ENCODE data around the gene ARHGAP8.
"Not testable (repeated sequence)": the region's sequence is repeated elsewhere in the genome, so short reads cannot be mapped to it uniquely, and the experiment has no call there.

The ARHGAP8 gene

GRCh38 chr22:44776605-44777363, 24.4 kb downstream of the ARHGAP8 start:
- DNase-seq = no peak

- DNase-seq = no peak
Observed at GRCh38 chr22:44777364-44777755, 25.0 kb downstream of the ARHGAP8 start.

GRCh38 chr22:44780876-44781449, 28.6 kb downstream of the ARHGAP8 start:
- no peak for DNase-seq

DNA sequence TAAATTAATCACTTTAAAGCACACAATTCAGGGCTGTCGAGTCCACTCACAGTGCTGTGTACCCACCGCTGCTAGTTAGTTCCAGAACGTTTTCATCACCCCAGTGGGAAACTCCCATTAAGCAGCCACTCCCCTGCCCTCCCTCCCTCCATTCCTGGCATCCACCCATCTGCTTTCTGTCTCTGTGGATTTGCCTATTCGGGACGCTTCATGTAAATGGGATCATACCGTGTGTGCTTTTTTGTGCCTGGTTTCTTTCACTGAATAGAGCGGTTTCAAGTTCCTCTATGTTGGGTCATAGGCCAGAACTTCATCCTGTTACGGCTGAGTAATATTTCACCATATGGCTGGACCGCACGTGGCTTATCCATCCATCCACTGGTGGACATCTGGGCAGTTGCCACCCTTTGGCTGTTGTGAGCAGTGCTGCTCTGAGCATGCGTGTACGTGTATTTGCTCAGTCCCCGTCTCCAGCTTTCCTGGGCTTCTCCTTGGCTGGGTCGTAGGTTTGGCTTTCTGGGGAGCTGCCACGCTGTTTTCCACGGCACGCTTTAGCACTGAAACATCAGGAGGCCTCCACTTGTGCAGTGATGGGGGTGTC, 30.1 kb downstream of the ARHGAP8 start:
- no peak for DNase-seq

DNA sequence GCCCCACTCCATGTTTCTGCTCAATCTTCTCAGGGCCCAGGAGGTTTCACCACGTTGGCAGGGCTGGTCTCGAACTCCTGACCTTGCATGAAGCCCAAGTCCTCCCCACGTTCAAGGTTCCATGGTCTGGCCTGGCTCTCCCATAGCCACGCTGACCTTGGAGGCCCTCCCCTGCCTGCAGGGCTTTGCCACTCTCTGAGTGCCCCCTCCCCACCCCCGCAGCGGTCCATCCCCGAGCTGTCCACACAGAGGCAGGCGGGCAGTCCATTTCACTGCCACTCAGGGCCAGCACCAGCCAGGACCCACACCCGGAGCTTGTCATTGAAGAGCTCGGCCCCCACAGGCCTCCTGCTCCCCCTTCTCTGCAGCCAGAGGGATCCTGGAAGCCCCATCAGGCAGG, 30.7 kb downstream of the ARHGAP8 start:
- no peak for DNase-seq

DNA sequence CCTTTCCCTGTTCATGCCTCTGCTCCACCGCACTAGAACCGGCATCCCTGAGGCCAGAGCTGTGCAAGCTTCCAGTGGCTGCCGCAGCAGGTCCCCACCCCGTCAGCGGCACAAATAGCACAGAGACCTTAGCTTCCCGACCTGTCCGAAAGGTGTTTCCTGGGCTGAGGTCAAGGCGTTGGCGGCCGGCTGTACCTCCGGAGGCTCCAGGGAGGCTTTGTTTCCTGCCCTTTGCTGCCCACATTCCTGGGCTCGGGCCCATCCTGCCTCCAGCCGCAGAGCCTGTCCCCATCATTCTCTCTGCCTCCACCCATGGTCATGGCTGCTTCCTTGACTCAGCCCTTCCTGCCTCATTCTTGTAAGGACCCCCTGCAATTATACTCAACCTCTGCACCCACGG, 31.2 kb downstream of the ARHGAP8 start:
- DNase-seq = no peak

DNA sequence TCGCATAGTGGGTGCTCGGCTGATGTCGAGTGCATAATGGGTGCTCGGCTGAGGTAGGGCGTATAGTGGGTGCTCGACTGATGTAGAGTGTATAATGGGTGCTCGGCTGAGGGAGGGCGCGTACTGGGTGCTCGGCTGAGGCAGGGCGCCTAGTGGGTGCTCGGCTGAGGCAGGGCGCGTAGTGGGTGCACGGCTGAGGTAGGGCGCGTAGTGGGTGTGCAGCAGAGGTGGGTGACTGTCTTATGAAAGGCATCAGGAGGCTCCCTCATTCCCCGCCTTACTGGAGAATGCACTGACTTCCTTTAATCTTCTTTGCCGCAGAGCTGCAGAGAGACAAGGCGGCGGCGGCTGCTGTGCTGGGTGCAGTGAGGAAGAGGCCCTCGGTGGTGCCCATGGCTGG, 33.8 kb downstream of the ARHGAP8 start:
- no peak for DNase-seq

- no peak for DNase-seq
Observed at GRCh38 chr22:44786610-44787009, 34.2 kb downstream of the ARHGAP8 start.

DNA sequence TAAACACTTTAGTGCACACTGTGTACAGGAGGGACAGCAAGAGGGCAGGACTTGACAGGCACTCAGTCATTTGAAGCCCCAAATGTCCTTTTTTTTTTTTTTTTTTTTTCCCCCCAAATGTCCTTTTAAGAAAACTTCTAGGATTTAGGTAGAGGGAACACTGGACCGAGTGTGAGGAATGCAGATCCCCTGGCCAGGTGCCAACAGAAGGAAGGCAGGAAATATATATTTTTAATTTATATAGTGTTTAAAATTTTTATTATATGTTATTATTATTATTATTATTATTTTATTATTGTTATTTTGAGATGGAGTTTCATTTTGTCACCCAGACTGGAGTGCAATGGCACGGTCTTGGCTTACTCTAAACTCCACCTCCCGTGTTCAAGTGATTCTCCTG, 35.5 kb downstream of the ARHGAP8 start:
- DNase-seq = no peak

DNA sequence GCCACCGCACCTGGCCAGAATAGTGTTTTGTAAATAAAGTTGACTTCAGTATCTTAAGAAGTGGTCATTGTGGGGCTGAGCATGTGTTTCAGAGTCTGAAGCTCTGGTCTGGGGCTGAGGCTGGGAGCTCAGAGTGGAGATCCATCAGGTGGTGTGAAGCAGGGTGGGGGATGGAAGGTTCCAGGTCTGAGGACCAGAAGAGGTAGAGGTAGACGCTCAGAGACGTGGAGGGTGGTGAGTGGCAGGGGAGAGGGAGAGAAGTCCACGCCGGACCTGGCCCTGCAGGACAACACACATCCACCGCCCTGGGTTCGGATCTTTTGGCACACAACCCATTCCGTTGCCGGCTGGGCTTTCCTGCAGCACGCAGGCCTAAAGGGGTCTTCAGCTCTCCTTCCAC, 40.7 kb downstream of the ARHGAP8 start:
- DNase-seq = no peak

DNA sequence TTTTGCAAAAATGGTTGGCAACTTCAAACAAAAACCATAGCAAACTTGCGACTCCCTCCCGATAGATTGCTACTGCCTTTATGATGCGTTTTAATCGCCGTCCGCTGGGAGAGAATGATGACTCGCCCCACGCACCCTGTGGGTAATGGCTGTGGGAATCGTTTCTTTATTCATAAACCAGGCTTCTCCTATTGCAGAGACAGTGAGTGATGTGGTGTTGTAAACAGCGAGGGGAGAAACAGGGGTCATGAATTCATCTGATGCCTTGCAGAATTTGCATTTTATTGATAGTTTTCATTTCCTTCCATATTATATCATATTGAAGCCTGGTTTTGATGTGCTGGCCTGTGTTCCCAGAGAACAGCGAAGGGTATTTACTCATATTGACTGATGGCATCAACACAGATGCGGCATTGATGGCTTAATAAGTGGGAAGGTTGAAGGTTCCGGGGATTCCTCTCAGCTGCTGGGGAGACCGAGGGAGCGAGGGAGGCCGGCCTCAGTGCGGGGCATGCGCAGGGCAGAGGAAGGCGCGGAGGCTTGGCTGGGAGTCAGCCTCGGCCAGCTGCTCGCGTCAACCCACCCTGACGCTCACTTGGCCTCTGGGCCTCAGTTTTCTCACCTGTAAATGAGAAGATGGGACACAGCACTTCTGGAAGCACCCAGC, 41.3 kb downstream of the ARHGAP8 start:
- no peak for DNase-seq

DNA sequence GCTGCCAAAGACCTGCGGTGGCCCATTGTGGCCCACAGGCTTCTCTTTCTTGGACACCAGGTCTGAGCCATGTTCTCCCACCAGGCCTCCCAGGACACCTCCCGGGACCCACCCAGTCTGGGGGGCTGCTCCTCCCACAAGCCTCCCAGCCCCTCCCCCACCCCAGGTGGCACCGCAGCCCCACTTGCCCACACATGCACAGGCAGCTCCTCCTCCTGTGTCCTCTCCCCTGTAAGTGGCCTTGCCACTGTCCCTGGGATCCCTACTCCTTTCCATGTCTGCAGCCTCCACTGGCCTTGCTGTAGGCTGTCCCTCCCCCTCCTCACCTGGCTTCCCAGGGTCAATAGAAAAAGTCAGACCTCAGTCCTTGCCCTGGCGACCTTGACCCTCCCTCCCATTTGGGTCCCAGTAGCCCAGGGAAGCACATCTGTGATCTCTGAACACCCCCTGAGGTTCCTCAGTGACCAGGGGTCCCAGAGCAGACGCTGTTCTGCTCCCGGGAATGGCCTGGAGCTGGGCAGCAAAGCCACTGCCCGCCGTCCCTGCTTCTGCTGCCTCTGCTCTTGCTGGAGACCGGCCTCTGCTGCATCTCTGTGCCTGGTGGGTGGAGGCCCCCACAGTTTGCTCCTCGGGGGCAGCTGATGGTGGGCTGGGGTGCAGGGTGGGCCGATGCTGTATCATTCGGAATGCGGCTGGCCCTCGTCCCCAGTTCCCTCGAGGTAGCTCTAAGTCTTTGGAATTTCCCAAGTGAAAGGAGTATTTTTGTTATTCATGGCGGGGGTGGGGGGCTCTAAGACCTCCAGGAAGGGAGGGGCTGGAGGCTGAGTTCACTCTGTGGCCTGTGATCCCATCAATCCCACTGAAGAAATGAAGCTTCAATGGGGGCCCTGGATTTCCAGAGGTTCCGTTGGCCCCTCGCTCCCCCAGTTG, 43.6 kb downstream of the ARHGAP8 start:
- no peak for DNase-seq

DNA sequence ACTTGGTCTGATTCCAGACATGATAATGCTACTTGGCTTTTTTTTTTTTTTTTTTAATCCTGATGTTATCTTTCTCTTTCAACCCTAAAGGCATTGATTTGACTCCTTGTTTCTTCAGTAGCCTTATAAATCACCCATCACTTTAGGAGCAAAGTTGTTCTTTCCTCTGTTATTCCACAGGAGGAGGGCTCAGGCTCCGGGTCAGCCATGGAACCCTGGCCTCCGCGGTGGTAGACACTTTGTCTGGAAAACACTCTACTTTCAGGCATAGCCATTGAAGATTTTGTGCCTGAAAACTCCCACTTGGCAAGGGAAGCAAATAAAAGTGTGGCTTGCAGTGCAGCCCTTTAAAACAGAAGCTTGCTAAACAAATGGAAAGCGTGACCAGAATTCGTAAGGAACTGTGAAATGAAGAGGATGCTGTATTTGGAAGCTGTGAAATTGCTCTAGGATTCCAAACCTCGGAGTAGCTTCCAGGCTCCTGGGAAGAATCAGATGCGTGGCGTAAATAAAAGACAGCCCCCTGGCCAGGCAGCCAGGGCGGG, 44.9 kb downstream of the ARHGAP8 start:
- no peak for DNase-seq

GRCh38 chr22:44799077-44799945, 46.9 kb downstream of the ARHGAP8 start:
- no peak for DNase-seq

- DNase-seq = not testable (repeated sequence)
Observed at GRCh38 chr22:44799946-44800634, 47.7 kb downstream of the ARHGAP8 start.

DNA sequence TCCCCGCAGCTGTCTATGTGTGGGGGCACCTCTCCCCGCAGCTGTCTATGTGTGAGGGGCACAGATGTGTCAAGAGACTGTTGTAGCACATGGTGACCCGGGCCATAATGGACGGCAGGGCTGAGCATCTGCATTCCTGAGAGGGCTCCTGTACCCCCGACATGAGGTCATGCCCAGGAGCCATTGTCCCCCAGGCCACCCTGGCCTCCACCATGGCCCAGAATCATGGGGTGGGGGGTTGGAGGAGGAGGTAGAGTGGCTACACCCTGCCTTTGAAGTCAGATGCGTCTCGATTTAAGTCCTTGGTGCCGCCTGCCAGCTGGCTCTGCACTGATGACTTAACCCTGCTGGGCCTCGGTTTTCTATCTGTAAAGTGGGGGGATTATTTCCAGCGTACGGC, 49.1 kb downstream of the ARHGAP8 start:
- DNase-seq = no peak

- no peak for DNase-seq
Observed at GRCh38 chr22:44802071-44802700, 49.8 kb downstream of the ARHGAP8 start.

- no peak for DNase-seq
Observed at GRCh38 chr22:44802956-44803355, 50.6 kb downstream of the ARHGAP8 start.

- no peak for DNase-seq
Observed at GRCh38 chr22:44804327-44804726, 52.0 kb downstream of the ARHGAP8 start.

DNA sequence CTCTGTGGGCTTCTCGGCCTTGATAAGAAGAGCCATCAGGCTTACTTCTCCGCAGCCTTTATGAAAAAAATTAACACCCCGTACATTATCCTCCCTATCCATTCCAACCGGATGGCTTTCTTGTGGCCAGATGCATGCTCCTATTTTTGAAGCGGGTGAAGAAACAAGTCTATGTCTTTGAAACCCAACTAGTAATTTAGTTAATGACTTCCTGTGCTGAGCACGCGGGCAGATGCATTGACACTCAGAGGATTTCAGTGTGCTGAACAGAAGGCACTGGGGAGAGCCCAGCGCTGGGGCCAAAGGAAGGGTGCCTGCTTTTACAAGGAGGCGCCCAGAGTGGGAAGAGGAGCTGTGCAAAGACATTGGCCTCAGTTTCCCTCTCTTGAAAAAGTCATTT, 53.3 kb downstream of the ARHGAP8 start:
- DNase-seq = no peak

Data from stimulated activated CD4-positive, alpha-beta T cell treated with anti-CD3 and anti-CD28 coated beads, Interleukin-2, amount 100 ng/mL, for 48 hours (primary cell).